PC-3 (cell line): ENCODE data around the gene UBE2C. TPM values are rescaled to one million over a fixed set of nuclear protein-coding genes. Genes with fewer than 3 reads are reported as not detected.

Experiments used
- ATAC-seq: fragments of 200-7000 bp; cut with Tn5 transposase; 2 replicates; pipeline ENCODE4 v1.9.1; 2020; ENCODE audit warnings: mild to moderate bottlenecking, moderate library complexity
- BruUV-seq: library from RNA; stranded (reverse); fragments of 400-500 nt; replicated peaks from 2 replicates; lab custom pipeline; 2021; lab: Mats Ljungman, UMichigan
- CTCF ChIA-PET: fragments of 300-600 bp; sonication (Branson Sonifier 250); formaldehyde crosslinking; loops from one replicate; lab custom pipeline; 2022; ENCODE audit warnings: antibody characterized with exemption; lab: Charles Lee
- POLR2A ChIA-PET: fragments of 300-600 bp; sonication (Branson Sonifier 250); formaldehyde crosslinking; loops from one replicate; lab custom pipeline; 2022; ENCODE audit warnings: antibody characterized with exemption; ENCODE audit not compliant: unreplicated experiment; lab: Charles Lee
- DNase-seq: peaks from one replicate; pipeline ENCODE4 v3.0.0-alpha.2; 2015
- H2AFZ ChIP-seq: fragments of 300-600 bp; sonication (generic); 2 replicates; pipeline ENCODE4 v1.6.0; 2016; ENCODE audit warnings: antibody characterized with exemption, low read length
- H3F3A ChIP-seq: fragments of 300-600 bp; sonication (generic); one replicate; pipeline ENCODE4 v1.6.0; 2017; ENCODE audit warnings: antibody characterized with exemption, low read length, control low read depth, mild to moderate bottlenecking; ENCODE audit not compliant: unreplicated experiment
- H3K27ac ChIP-seq: fragments of 300-600 bp; sonication (generic); 2 replicates; pipeline ENCODE4 v1.5.1; 2016; ENCODE audit warnings: mild to moderate bottlenecking, low read length
- H3K27me3 ChIP-seq: fragments of 300-600 bp; sonication (generic); 2 replicates; pipeline ENCODE4 v1.6.1; 2016; ENCODE audit warnings: low read length, mixed read lengths
- H3K36me3 ChIP-seq: fragments of 300-600 bp; sonication (generic); 2 replicates; pipeline ENCODE4 v1.6.1; 2016; ENCODE audit warnings: low read depth, mixed run types, low read length, mixed read lengths
- H3K4me1 ChIP-seq: fragments of 300-600 bp; sonication (generic); 2 replicates; pipeline ENCODE4 v1.5.1; 2016; ENCODE audit warnings: low read length; ENCODE audit not compliant: insufficient read depth
- H3K4me2 ChIP-seq: fragments of 300-600 bp; sonication (generic); 2 replicates; pipeline ENCODE4 v1.6.0; 2016; ENCODE audit warnings: low read length
- H3K4me3 ChIP-seq: fragments of 300-600 bp; sonication (generic); 2 replicates; pipeline ENCODE4 v1.5.1; 2016; ENCODE audit warnings: mild to moderate bottlenecking, low read length, mixed read lengths
- H3K79me2 ChIP-seq: fragments of 300-600 bp; sonication (generic); 2 replicates; pipeline ENCODE4 v1.6.1; 2017; ENCODE audit warnings: low read length, mixed read lengths
- H3K9ac ChIP-seq: fragments of 300-600 bp; sonication (generic); 2 replicates; pipeline ENCODE4 v1.6.0; 2016; ENCODE audit warnings: mild to moderate bottlenecking, low read length
- H3K9me2 ChIP-seq: fragments of 300-600 bp; sonication (generic); replicated peaks from 2 replicates; pipeline ENCODE4 v1.6.1; 2016; ENCODE audit warnings: mixed run types, low read length, mixed read lengths
- H3K9me3 ChIP-seq: fragments of 300-600 bp; sonication (generic); 2 replicates; pipeline ENCODE4 v1.6.1; 2016; ENCODE audit warnings: low read length, mixed read lengths
- H4K20me1 ChIP-seq: fragments of 300-600 bp; sonication (generic); 2 replicates; pipeline ENCODE4 v1.6.1; 2016; ENCODE audit warnings: low read length, mixed read lengths
- CTCF ChIP-seq: fragments of 300-600 bp; sonication (generic); conservative IDR thresholded peaks from 2 replicates; pipeline ENCODE4 v1.5.1; 2017; ENCODE audit warnings: antibody characterized with exemption, low read depth, mild to moderate bottlenecking, low read length
- EZH2 ChIP-seq: fragments of 300-600 bp; sonication (generic); IDR thresholded peaks from one replicate; pipeline ENCODE4 v1.6.1; 2017; ENCODE audit warnings: antibody characterized with exemption, mild to moderate bottlenecking, low read length; ENCODE audit not compliant: unreplicated experiment
- EZH2phosphoT487 ChIP-seq: fragments of 300-600 bp; sonication (generic); IDR thresholded peaks from 2 replicates; pipeline ENCODE4 v1.6.1; 2018; ENCODE audit warnings: mild to moderate bottlenecking, antibody characterized with exemption, low read length, borderline replicate concordance
- intact Hi-C: fragments of 100-400 bp; cut with micrococcal nuclease; formaldehyde crosslinking; loops from 2 replicates; pipeline ENCODE4 v1.9.0; 2023
- total RNA-seq: library from RNA; depleted of rRNA; stranded (reverse); fragments of >200 nt; gene quantifications from 2 replicates; pipeline ENCODE4 v1.2.3, GENCODE V29; 2014

The UBE2C gene
- total RNA-seq, 1 experiment from 2014 or later, result 304 TPM

GRCh38 chr20:45775411-45775810 is 37.0 kb upstream of the UBE2C start:
- no peak overlapping the region for H3K4me3 ChIP-seq
- H3F3A ChIP-seq, result peaks cover 17% of the 10 kb centered on the region
- no TSS peak for BruUV-seq
- ChIA-PET CTCF (no interaction called here), POLR2A (no interaction called here)
- peaks cover 28% of the 10 kb centered on the region for H3K4me1 ChIP-seq
- DNase-seq, result no peak
- H3K79me2 ChIP-seq, result no peaks in the 10 kb centered on the region
- no peak for TF ChIP-seq EZH2
- no peaks in the 10 kb centered on the region for H3K27me3 ChIP-seq
- intact Hi-C loops, result loop anchor here (5.0 to 10.0 kb wide), 2 partner anchors 413 to 431 kb away; partner anchors contain the start of genes SDC4 and SYS1
- no peak overlapping the region for H2AFZ ChIP-seq
- H3K9me2 ChIP-seq, result no peaks in the 10 kb centered on the region
- no peak for ATAC-seq
- no peaks in the 10 kb centered on the region for H4K20me1 ChIP-seq
- H3K27ac ChIP-seq, result no peak overlapping the region
- no peaks in the 10 kb centered on the region for H3K36me3 ChIP-seq
- no peaks in the 10 kb centered on the region for H3K9me3 ChIP-seq
- H3K9ac ChIP-seq, result no peak overlapping the region
- no peak overlapping the region for H3K4me2 ChIP-seq

GRCh38 chr20:45776931-45777330 is 35.5 kb upstream of the UBE2C start:
- POLR2A ChIA-PET, result no interaction called here
- no peaks in the 10 kb centered on the region for H4K20me1 ChIP-seq
- no peak overlapping the region for H3K9ac ChIP-seq
- intact Hi-C loops, result loop anchor here (5.0 to 10.0 kb wide), 2 partner anchors 415 to 432 kb away; partner anchors contain the start of genes SDC4 and SYS1
- CTCF ChIA-PET, result no interaction called here
- no TSS peak for BruUV-seq
- H3F3A ChIP-seq, result peaks cover 23% of the 10 kb centered on the region
- no peak overlapping the region for H3K27ac ChIP-seq
- H3K4me3 ChIP-seq, result no peak overlapping the region
- no peaks in the 10 kb centered on the region for H3K9me2 ChIP-seq
- DNase-seq (no peak), ATAC-seq (no peak)
- peaks cover 38% of the 10 kb centered on the region for H3K4me1 ChIP-seq
- H3K79me2 ChIP-seq, result no peaks in the 10 kb centered on the region
- no peaks in the 10 kb centered on the region for H3K36me3 ChIP-seq
- no peaks in the 10 kb centered on the region for H3K9me3 ChIP-seq
- H3K4me2 ChIP-seq, result no peak overlapping the region
- H3K27me3 ChIP-seq, result no peaks in the 10 kb centered on the region
- no peak overlapping the region for H2AFZ ChIP-seq
- TF ChIP-seq CTCF (no peak), EZH2phosphoT487 (no peak), EZH2 (no peak)

GRCh38 chr20:45779011-45779915 is 33.2 kb upstream of the UBE2C start:
- no peaks in the 10 kb centered on the region for H3K9me2 ChIP-seq
- no peaks in the 10 kb centered on the region for H3K36me3 ChIP-seq
- H3K27me3 ChIP-seq, result no peaks in the 10 kb centered on the region
- ATAC-seq, result peak; percentile 63
- intact Hi-C loops, result loop anchor here (1.0 to 10.0 kb wide), 7 partner anchors 8 to 434 kb away; partner anchors contain the start of genes DNTTIP1, SDC4, SYS1 and UBE2C
- 0 out of 2 replicates have a peak, but pooled peaks have one; percentile 52 for TF ChIP-seq EZH2phosphoT487
- no peak for TF ChIP-seq CTCF
- no peak overlapping the region for H2AFZ ChIP-seq
- peak overlapping the region; percentile 11; the same call in 1 of the 2 replicates for H3K4me3 ChIP-seq
- H3K9ac ChIP-seq, result peak overlapping the region; percentile 85
- peaks cover 62% of the 10 kb centered on the region for H3K4me1 ChIP-seq
- no peaks in the 10 kb centered on the region for H4K20me1 ChIP-seq
- peak; percentile 99 for DNase-seq
- peak overlapping the region; percentile 99 for H3K27ac ChIP-seq
- POLR2A ChIA-PET, result interaction anchor here (0.5 to 1.0 kb wide), 6 partner anchors 12 to 1608 kb away, joined by 3 to 12 read pairs (median 4); partner anchors contain the start of genes DNTTIP1, WFDC3 and ZSWIM1
- CTCF ChIA-PET, result no interaction called here
- peak overlapping the region; percentile 71 for H3K4me2 ChIP-seq
- no peaks in the 10 kb centered on the region for H3K79me2 ChIP-seq
- H3K9me3 ChIP-seq, result no peaks in the 10 kb centered on the region
- peaks cover 27% of the 10 kb centered on the region for H3F3A ChIP-seq
- BruUV-seq, result no TSS peak
